ENCODE measurements around the gene RALGDS.

DNA sequence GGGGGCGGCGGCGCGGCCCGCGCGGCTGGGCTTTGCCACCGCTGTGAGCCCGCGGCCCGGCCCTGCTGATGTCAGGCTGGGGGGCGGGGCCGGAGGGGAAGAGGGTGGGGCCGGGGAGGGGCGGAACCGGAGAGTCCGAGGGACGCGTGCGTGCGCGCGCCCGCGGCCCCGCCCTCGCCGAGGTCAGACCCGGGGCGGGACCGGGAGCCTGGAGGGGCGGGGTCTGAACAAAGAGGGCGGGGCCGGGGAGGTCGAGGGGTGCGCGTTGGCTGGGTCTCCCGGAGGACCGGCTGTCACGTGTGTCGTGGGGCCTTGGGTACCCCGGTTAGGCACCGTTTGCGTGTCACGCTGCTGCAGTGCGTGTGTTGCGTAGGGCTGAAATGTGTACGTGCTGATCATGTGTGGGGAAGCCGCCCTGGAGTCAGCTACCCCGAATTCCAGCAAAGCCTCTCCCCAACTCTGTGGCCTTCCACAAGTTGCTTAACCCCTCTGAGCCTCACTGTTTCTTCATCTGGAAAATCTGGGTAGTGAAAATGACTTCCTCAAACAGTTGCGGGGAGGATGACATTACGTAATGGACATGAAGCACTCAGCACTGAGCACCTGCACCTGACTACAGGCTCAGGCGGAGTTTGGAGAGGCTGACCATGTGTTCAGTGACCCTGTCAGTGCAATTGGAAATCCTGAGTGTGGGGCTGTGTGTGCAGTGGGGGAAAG lies at the start of gene RALGDS:
- TF ChIP-seq EZH2 (IDR thresholded peaks at IDR 0.05; ENCODE audit: borderline replicate concordance, low read depth, low read length, severe bottlenecking) (no peak), FOS (IDR thresholded peaks at IDR 0.05; ENCODE audit: borderline replicate concordance, insufficient read depth, low read length) (no peak)
- TF ChIP-seq, protein P1, sequence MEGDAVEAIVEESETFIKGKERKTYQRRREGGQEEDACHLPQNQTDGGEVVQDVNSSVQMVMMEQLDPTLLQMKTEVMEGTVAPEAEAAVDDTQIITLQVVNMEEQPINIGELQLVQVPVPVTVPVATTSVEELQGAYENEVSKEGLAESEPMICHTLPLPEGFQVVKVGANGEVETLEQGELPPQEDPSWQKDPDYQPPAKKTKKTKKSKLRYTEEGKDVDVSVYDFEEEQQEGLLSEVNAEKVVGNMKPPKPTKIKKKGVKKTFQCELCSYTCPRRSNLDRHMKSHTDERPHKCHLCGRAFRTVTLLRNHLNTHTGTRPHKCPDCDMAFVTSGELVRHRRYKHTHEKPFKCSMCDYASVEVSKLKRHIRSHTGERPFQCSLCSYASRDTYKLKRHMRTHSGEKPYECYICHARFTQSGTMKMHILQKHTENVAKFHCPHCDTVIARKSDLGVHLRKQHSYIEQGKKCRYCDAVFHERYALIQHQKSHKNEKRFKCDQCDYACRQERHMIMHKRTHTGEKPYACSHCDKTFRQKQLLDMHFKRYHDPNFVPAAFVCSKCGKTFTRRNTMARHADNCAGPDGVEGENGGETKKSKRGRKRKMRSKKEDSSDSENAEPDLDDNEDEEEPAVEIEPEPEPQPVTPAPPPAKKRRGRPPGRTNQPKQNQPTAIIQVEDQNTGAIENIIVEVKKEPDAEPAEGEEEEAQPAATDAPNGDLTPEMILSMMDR (IDR thresholded peaks at IDR 0.05; ENCODE audit: extremely low read depth in 1 of 2, insufficient read depth in 1 of 2, low read depth in 1 of 2, low read length in 2 of 2) = no peak
- TF ChIP-seq, protein P2, sequence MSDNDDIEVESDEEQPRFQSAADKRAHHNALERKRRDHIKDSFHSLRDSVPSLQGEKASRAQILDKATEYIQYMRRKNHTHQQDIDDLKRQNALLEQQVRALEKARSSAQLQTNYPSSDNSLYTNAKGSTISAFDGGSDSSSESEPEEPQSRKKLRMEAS (IDR thresholded peaks at IDR 0.05; ENCODE audit: insufficient read depth, insufficient read length) = no peak

All from endothelial cell of umbilical vein (primary cell).